Erythroblast (primary cell): Measurements from ENCODE around the gene ZXDC.

Experiments used
- DNase-seq, 2 experiments: peaks; one replicate each; lab custom pipeline; 2025; lab: John Stamatoyannopoulos, UW
- GATA1 ChIP-seq: IDR thresholded peaks from 2 replicates; pipeline ENCODE4 v1.6.1; 2011; ENCODE audit warnings: low read depth, mild to moderate bottlenecking, control low read depth, low read length, moderate library complexity
- POLR2A ChIP-seq: IDR thresholded peaks from 2 replicates; pipeline ENCODE4 v1.6.1; 2011; ENCODE audit warnings: mild to moderate bottlenecking, low read length

Gene ZXDC

DNA sequence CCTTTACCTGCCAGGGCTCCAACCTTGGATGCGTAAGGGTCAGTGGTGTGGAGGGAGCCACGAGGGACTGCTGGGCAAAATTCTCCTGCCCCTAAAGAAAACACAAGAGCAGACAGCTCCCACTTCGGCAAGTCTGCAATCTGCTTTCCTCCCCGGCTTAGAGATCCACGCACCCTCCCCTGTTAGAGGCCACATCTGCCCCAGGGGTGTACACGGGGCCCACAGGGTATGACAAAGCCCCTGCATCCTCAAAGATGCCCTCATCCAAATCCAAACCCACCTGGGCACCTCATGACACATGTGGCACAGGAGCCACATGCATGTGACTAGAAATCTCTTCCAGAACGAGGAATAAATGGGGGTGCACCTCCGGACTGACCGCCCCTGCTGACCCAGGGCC, 25.5 kb downstream of the ZXDC start:
- TF ChIP-seq POLR2A: no peak
- no peak for TF ChIP-seq GATA1

DNA sequence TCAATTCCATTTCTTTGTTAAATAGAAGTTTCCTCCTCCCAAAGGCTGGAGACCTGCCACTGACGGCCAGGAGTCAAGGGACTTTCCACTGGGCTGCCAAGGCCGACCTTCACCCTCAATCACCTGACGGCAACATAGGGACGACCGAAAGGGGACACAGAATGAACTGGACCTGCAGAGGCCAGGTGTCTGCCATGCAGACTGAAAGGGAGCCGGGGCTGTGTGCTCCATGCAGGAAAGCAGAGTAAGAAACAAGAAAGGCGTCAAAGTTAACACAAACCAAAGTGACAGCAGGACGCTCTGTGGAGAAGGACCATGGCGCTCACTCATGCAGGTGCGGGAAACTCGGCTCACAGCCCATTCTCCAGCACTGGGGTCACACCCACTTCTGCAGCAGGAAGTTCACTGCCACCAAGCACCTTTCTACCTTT, 26.1 kb downstream of the ZXDC start:
- TF ChIP-seq GATA1: no peak
- TF ChIP-seq POLR2A: no peak
- DNase-seq: no peak

More for the DNA sequence above, 25.5 kb downstream of the ZXDC start:
- DNase-seq: no peak

DNA sequence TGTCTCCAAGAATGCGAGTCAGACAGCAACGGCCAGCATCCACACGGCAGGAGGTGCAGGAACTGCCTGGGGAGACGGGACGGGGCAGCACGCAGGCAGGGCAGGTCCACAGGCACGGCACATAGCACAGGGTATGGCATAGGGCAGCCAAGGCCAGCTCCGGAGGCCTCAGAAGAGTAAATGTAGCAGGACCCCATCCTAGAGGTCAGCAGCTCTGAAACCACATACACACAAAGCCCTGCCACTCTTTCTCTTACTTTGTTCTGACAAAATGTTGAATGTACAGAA, 26.9 kb downstream of the ZXDC start:
- TF ChIP-seq POLR2A (no peak), GATA1 (no peak)
- no peak for DNase-seq

DNA sequence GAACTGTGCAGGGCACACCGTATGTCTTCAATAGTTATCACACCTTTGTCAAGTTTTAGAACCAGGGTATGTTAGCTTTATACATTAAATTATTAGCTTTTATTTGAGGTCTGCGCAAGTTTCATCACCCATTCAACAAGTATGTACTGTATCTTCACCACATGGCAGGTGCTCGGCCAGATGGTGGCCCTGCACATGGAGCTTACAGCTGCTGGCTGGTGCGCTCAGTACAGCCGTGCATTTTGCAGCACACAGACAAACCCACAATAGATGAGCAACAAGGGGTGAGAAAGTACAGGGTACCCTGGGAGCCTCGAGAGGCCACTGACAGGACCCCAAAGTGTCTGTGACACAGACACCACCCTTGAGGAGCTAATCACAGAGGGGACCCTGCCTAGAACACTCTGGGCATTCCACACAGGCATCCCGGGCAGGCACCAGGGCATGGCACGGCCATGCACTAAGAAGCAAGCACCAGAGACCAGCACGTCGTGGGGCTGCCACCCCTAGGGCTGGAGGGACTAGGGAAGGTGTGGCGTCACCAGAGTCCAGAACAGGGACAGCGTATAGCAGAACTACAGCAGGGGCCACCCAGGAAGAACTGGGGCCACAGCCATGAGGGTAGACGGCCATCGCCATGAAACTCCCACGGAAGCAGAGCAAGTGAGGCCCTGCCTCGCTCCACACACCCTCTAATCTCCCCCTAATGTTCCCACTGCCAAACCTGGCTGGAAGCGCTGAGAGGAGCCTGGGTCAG, 27.4 kb downstream of the ZXDC start:
- DNase-seq: no peak
- TF ChIP-seq GATA1: no peak
- no peak for TF ChIP-seq POLR2A

DNA sequence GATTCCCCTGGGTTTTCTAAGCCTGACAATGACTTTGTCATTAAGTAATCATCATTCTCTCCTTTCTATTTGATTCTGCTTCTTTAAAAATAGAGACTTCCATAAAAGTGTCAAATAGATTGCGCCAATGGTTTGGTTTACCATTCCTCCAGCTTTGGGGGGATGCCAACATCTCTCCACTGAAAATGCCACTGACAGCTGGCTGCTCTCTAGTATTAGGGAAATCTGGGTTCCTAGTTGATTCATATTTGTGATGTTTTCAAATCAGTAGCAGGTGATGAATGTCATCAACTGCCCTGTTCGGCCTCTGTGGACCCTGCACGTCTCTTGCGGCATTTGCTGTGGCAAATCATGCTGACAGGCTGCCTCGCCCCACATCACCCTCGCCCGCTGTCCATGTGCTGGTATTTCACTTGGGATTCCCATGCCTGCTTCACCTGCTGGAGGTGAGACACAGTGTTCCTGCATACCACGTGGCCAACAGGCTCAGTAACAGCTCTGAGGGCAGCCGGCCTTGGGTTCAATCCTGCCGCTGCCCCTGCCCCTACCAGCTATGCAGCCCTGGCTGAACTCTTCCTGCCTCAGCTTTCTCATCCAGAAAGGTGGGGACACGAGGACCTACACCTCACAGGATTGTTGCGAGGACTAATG, 28.1 kb downstream of the ZXDC start:
- TF ChIP-seq GATA1 (no peak), POLR2A (no peak)
- no peak for DNase-seq

DNA sequence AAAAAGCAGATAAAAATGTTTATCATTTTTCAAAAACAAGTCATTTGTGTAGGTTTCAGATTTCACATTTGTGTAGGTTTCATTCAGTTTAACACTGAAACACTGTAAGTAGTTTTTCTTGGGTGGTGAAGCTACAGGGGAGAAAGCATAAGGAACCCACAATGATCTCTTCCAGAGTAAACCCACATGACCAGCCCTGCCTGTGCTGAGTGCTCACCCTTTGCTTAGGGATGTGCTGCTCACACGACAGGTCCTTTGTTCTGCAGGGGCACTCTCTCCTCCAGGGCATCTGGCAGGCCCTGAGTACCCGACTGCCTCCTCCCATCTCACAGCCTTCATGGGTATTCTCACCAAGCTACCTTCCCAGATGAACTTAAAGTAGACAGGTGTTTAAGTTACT, 28.9 kb downstream of the ZXDC start:
- no peak for DNase-seq
- TF ChIP-seq GATA1: no peak
- no peak for TF ChIP-seq POLR2A

DNA sequence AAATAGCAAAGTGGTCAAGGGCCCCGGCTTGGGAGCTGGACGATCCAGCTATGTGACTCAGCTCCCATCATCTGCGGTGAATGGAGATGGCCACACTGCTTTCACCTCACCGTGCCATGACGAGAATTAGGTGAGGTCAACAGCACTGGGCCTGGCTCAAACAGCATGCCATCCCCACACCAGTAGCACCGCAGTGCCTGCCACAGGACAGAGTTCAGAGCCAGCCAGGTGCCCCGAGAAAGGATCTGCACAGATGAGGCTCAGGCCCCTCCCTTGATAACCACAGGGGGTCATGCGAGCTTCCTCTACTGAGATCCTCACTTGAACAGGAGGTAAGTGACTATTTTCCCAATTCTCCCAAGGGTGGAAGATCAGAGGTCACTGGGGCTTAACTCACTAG, 29.4 kb downstream of the ZXDC start:
- no peak for DNase-seq
- TF ChIP-seq GATA1 (no peak), POLR2A (no peak)

DNA sequence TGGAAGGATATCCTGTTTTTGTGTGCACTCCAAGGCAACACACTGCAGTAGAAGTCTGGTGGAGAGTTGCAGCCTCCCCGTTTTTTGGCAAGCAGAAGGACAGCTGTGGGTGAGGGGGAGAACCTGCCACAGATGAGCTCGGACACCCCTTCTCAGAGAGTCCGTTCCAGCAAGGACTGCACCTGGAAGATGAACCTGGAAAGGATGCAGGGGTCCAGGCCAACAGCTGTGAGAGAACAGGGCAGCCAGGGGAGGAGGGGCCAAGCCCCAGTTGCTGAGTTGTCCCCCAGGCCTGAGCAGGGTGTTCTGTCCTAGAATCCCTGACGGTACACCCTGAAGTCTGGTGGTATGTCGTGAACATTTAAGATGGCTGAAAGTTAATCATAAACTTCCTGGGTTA, 30.2 kb downstream of the ZXDC start:
- TF ChIP-seq GATA1: no peak
- no peak for TF ChIP-seq POLR2A
- no peak for DNase-seq

DNA sequence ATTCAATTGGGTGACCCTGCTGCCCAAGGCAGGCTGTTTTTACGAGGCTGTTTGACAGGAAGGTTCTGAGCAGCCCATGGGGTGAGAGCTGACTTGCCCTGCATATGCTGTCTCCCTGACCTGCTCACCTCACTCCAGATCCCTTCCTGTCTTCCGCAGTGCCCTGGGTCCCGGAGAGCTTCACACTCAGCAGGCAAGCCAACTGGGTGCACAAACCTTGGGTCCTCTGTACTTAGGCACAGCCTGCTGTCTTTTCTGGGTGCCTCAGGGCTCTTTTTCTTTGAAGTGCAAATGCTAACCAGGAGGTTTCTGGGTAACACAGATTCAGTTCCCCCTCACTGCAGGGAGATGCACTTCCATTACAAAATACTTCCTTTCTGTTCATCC, 32.8 kb downstream of the ZXDC start:
- no peak for TF ChIP-seq GATA1
- TF ChIP-seq POLR2A: no peak
- DNase-seq: no peak

DNA sequence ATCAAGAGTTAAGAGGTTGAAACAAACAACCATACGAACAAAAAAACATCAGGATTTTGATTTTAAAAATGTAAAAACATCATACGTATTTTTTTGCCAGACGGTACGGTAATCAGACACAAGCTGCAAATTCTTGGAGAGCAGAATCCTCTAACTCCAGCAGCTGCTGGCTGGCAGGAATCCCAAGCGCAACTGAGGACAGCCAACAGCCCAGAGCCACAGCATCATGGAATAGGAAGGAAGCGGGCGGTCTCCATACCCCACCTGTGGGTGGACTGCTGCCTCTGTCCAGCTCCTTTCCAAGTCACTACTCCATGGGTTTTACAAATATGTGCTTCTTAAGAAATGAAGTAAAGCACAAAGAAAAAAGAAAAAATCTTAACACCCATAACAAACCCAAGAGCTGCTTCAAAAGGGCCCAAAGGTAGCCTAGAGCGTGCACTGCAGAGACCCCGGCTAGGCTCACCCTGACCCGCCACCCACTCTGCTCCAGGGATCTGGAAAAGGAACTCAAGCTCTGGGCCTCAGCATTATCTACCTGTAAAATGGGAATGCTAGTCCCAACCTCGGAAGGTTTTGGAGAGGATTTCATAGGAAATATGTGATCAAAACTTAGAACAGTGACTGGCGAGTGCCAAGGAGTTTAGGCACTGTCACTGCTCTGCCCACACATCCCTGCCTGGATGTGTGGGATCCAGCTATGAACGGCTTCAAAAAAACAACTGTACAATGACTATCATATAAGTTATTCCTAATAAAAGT, 33.4 kb downstream of the ZXDC start:
- TF ChIP-seq GATA1 (no peak), POLR2A (no peak)
- DNase-seq: no peak

DNA sequence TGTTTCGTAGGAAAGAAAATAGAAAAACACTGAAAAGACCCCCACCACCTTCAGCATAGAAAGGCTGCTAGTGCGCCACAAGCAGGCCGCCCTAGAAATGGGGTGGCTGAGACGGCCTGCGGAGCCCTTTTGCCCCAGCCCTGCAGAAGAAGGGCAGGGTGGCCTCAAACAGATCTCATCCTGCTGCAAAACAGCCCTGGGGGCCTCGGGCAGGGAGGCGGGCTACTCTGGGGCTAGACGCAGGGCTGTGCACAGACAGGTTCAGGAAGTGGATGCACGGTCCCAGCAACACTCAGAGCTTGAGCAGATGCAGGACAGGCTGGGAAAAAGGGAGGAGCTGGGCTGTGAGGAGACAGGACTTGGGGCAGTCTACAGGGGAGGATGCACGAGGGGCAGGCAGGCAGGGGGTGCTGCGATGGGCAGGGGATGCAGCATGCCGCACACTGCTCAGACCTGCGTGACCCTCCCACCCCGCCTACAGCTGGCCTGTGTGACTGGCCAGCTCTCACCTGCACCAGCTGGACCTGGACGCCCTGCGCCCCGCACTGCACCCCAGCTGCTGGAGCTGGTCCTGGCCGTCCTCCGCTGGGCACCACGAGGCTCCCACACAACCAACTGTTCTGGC, 34.3 kb downstream of the ZXDC start:
- TF ChIP-seq POLR2A: no peak
- no peak for TF ChIP-seq GATA1
- no peak for DNase-seq

DNA sequence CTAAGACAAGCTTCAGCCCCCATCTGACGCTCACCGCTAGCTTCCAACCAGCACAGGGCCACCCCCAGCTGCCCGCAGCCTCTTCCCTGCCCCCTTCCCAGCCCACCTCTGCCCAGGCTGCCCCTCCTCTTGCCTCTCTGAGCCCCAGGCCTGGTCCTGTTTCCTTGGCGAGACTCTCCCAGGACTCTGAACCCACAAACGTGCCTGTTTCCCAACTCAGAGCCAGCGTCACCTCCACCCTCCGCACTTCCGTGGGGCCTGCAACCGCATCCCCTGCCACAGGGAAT, 35.0 kb downstream of the ZXDC start:
- no peak for DNase-seq

DNA sequence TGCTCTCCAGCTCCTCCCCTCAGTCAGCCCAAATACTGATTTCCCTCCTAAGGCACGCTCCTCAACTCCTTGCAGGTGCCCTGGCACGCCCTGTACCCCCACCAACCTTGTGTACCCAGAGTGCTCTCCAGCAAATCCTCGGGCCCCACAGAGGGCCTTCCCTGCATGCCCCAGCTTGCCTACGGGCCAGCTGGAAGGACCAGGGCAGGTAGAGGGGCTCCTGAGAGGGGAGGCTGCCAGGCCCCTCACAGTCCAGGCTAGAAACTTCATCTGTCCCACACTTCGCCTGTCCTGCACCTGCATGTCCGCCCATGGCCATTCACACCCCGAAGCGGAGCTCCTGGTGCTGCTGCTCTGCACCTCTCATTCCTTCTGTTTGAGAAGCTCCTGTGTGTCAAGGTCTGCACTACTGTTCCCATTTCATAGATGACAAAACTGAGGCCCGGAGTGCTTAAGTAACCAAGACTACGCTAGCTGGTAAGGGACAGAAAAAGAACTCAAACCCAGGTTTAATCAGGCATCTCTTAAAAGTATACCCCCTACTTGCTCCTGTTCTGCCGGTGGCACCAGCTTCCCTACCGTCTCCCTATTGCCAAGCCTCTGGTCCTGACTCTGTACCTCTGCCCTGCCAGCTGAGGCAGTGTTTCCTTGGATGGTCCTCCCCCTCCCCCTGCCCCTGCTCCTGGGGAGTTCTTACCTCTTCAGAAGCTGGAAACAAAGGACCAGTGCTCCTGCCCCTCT, 35.6 kb downstream of the ZXDC start:
- no peak for DNase-seq

More for the DNA sequence above, 35.0 kb downstream of the ZXDC start:
- TF ChIP-seq GATA1 (no peak), POLR2A (no peak)

DNA sequence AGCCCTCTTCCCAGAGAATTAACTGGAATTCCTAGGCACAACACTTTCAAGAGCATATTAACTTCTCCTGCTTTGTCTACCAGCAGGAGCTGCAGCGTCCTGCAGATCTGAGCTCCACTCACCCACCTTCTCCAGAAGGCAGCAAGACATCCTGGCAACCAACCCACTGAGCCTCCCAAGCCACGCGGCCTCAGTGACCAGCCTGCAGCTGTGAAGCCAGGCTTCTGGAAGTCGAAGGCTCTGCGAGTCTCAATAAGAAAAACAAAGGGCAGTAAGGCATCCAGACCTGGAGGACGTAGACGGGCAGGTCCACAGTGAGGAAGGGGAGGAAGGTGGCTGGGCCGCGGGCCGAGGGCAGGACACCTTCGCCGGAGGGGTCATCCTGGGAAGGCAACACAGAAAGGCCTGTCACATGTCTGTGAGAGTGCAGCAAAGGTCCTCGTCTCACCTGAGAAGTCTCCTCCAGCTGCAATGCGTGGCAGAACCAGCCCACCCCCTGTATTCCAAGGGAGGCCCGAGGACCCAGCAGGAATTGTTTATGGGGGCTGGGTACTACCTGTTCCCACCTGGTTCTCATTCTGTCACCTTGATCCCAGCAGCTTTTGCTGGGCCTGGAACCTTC, 36.2 kb downstream of the ZXDC start:
- no peak for TF ChIP-seq GATA1
- no peak for TF ChIP-seq POLR2A
- no peak for DNase-seq

More for the DNA sequence above, 35.6 kb downstream of the ZXDC start:
- no peak for TF ChIP-seq GATA1
- no peak for TF ChIP-seq POLR2A
